HG02870 (cell line): ENCODE results near the gene CPLX3.

Experiments used
- ATAC-seq: cut with Tn5 transposase; IDR thresholded peaks from one replicate; pipeline ENCODE4 v1.9.1; 2021; ENCODE audit warnings: mild to moderate bottlenecking, moderate library complexity; ENCODE audit not compliant: unreplicated experiment

Gene CPLX3

DNA sequence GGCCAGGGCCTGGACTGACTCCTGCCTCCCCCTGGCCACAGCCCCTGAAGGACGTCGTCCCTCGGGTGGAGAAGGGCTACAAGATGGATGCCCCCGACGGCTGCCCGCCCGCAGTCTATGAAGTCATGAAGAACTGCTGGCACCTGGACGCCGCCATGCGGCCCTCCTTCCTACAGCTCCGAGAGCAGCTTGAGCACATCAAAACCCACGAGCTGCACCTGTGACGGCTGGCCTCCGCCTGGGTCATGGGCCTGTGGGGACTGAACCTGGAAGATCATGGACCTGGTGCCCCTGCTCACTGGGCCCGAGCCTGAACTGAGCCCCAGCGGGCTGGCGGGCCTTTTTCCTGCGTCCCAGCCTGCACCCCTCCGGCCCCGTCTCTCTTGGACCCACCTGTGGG is 24.1 kb upstream of the CPLX3 start:
- ATAC-seq: no peak

DNA sequence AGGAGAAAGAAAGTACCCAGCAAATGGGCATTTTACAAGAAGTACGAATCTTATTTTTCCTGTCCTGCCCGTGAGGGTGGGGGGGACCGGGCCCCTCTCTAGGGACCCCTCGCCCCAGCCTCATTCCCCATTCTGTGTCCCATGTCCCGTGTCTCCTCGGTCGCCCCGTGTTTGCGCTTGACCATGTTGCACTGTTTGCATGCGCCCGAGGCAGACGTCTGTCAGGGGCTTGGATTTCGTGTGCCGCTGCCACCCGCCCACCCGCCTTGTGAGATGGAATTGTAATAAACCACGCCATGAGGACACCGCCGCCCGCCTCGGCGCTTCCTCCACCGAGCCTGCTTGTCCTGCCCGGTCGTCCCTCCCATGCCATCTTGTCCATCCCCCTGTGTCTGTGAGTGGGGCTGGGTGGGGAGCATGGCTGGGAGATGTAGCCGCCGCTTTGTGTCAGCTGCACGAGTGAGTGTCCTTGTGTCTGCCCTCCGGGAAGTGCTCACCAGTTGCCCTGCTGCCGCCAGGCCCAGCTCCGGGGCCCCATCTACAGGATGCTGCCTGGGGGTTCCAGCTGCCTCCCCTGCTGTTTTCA is 23.5 kb upstream of the CPLX3 start:
- no peak for ATAC-seq

DNA sequence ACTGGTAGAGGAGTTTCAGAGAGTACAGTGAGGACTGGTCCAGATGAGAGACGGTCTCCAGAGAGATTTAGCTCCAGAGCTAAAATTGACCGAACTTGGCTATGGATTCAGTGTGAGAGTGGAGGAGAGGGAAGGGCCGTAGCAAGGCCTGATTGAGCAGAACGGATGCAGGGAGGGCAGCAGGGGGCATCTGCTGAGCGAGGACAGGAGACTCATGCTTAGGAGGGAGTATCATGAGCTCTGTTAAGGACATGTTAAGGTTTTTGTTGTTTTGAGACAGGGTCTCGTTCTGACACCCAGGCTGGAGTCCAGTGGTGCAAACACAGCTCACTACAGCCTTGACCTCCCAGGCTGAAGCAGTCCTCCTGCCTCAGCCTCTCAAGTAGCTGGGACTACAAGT is 21.5 kb upstream of the CPLX3 start:
- no peak for ATAC-seq

DNA sequence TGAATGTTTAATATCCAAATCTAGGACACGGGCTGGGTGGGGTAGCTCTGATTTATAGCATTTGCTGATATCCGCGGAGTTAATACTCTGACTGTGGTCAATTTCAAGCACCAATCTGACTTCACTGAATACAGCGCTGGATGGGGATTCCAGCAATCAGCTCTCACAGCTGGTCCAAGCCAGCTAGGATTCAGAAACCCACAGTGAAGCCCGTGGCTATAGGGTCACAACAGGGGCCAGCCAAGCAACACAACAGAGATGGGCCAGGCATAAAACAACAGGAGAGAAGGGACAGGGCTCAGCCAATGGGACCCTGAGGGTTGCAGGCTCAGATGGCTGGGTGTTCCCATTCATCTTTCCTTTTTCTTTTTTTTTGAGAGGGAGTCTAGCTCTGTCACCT is 19.1 kb upstream of the CPLX3 start:
- no peak for ATAC-seq

DNA sequence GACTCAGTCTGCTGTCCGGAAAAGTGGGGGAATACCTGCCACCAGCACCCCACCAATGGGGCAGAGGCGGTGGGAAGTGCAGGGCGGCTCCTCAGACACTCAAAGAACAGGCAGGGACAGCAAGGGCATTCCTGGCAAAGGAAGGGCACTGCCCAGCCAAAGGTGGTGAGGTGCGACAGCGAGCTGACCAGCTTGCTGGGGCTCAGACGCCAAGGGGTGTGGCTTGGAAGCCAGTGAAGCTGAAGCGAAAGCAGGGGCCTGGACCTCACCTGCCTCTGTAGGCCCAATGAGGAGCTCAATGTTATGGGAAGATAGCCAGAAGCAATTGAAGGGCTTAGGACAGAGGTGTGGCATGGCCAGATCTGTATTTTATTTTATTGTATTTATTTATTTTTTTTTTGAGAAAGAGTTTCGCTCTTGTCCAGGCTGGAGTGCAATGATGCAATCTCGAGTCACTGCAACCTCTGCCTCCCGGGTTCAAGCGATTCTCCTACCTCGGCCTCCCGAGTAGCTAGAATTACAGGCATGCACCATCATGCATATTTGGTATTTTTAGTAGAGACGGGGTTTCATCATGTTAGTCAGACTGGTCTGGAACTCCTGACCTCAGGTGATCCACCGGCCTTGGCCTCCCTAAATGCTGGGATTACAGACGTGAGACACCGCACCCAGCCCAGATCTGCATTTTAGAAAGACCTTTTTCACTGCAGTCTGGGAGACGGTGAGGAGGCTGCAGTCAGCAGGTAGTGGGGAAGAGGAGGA is 18.2 kb upstream of the CPLX3 start:
- ATAC-seq: no peak

DNA sequence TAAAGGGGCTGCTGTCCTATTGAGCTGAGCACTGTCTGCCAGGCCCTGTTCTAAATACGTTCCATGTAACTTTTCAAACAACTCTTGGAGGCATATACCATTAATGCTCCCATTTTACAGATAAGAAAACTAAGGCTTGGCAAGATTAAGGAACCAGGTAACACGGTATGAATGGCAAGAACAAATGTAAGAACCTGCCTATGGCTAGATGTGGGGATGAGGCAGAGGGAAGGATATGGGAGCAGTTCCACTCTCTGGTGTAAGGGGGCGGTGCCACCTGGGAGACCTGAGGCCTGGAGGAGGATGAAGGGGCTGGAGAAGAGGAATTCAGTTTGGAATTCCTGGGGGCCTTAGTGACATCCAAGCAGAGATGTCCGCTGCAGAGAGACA is 17.6 kb upstream of the CPLX3 start:
- no peak for ATAC-seq

DNA sequence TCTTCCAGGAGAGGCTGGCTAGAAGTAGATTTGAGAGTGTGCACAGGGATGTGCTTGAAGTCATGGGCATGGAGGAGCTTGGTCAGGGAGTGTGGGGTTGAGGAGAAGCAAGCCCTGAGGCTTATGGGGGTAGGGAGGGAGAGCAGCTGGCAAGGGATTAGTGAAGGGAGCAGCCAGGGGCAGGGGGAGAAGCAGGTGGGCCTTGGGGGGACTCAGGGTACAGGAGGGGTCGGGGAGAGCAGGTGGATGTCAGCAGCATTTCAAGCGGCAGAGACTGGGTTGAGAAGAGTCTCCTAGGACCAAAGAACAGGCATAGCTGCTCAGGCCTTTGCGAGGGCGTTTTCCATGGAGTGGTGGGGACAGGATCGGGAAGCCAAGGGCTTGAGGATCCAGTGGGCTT is 17.2 kb upstream of the CPLX3 start:
- no peak for ATAC-seq

DNA sequence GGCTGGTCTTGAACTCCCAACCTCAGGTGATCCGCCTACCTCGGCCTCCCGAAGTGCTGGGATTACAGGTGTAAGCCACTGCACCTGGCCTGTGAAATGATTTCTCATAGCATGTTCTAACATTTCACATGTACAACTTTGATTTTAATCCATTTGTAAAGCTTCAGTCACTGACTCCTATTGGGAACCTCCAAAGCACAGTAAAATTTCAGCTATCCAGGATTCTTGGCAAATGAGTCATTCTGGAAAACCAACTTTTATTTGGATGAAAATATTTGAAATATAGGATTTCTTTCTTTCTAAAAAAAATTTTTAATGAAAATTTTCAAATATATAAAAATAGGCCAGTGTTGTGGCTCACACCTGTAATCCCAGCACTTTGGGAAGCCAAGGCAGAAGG is 16.5 kb upstream of the CPLX3 start:
- no peak for ATAC-seq

DNA sequence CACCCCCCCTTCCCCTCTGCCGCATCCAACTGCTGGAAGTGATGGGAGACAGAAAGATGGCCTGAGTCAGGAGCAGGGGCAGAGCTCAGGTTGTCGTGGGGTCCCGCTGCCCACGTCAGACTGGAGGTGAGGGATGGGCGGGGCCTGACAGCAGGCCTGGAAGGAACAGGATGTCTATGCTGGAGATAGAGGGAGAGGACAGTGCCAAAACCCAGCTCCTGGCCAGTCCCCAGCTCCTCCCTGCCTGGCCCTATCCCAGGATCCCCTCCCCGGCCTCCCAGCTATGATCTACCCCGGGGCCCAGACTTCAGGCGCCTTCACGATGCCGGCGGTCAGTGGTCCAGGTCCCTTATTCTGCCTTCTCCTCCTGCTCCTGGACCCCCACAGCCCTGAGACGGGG is 13.9 kb upstream of the CPLX3 start, which contains the start of gene LMAN1L:
Gene LMAN1L (plus strand): TSS at position 303 of the 400 bp plus-strand sequence. CDS start 20 bp downstream, at position 323.
- ATAC-seq: no peak

DNA sequence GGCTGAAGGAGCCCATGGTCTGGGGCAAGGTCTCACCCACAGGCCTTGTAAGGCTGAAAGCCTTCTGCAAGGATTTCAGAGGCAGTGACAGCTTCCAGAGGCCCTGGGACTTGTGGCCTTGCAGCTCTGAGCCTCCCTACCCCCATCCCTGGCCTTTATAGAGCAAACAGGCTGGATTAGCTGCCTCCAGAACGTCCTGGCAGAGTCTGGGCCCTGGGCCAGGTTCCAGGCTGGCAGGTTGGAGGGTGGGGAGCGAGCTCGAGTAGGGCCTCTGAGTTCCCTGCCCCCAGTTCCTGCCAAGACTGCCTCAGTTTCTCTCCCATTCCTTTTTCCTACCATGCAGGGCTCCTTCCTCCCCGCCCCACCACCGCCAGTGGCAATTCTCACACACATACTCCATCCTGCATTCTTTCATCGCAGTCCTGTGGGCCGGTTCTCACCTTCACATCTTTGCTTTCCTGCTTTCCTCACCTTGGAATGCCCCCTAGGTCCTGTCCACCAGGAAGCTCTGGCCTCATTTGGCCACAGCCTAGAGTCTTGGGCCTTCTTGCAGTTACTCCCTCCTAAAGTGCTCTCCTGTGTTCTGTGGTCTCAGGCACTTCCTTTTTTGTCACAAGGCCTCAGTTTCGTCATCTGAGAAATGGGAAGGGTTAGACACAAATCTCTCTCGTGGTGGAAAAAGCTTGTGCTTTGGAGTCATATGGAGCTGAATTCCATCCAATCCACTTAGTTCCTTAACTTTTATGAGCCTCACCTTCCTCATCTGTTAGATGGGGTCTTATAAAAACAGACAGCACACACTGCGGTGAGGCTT is 11.1 kb upstream of the CPLX3 start:
- ATAC-seq: no peak

DNA sequence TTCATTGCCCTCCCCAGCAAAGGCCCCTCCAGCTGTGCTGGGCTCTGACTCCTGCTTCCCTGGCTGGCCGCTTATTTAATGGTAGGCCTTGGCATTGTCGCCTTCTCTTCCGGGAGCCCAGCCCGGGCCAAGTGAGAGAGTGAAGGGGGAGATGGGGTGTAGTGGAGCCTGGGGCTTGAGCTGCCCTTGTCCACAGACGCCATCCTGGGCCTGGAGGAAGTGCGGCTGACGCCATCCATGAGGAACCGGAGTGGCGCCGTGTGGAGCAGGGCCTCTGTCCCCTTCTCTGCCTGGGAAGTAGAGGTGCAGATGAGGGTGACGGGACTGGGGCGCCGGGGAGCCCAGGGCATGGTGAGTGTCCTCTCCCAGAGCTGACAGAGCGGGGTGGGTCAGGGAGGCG is 10.5 kb upstream of the CPLX3 start:
- no peak for ATAC-seq

DNA sequence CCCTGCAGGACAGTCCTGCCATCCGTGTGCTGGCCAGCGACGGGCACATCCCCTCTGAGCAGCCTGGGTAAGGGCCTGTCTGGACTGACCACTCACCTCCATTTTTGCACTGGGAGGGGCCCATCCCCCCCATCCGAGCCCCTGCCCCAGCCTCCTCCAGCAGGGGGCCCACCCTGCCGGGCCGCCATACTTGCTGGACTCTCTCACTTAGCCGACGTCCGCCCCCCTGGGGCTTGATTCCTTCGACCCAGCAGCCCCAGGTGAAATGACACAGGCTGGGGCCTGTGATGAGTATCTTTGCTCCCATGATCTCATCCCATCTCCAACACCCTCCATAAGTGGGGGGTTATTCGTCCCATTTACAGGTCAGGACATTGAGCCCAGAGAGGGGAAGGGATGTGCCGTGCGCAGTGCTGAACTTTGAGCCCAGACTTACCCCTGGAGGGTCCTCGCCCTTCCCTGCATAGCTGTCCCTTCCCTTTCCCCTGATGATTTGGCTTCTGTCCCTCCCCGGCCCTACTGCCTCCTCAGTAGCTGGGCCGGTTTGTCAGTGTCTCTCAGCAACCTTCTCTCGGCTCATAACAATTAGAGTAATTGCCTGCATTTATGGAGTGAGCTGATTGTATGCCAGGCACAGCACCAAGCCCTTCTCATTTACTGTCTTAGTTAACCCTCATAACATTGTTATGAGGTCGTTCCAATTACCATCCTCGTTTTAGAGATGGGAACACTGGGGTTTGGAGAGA is 9.6 kb upstream of the CPLX3 start:
- ATAC-seq: no peak

DNA sequence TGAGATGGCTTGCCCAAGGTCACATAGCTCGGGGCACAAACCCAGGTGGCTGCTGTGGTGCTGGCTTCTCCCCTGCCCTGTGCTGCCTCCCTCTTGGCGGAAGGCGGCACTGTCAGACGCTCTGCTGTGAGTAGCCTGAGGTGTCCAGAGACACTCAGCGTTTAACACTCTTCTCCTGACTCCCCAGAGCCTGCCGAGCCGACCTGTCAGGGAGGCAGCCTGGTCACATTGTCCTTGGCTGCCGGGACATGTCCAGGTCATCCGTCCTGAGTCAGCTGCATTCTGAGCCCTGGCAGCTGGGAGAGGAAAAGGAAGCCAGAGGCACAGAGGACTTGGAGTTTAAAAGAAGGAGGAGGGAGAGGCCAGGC is 9.1 kb upstream of the CPLX3 start:
- ATAC-seq: no peak

DNA sequence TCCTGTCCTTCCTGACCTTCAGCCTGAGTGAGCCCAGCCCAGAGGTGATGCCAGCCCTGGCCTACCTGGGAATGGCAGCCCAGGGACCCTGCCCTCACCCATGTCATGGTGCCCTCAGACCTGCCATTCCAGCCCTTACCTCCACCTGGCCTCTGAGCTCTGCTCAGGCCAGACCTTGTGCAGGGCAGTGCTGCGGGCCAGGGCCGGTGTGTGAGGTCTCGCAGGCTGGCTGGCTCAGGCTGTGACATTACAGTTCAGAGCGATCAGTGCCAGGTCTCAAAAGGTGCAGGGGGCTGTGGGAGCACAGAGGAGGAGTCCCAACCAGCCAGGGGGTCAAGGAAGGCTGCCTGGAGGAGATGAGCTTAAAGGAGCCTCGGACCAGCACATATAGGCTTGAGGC is 6.4 kb upstream of the CPLX3 start:
- no peak for ATAC-seq

DNA sequence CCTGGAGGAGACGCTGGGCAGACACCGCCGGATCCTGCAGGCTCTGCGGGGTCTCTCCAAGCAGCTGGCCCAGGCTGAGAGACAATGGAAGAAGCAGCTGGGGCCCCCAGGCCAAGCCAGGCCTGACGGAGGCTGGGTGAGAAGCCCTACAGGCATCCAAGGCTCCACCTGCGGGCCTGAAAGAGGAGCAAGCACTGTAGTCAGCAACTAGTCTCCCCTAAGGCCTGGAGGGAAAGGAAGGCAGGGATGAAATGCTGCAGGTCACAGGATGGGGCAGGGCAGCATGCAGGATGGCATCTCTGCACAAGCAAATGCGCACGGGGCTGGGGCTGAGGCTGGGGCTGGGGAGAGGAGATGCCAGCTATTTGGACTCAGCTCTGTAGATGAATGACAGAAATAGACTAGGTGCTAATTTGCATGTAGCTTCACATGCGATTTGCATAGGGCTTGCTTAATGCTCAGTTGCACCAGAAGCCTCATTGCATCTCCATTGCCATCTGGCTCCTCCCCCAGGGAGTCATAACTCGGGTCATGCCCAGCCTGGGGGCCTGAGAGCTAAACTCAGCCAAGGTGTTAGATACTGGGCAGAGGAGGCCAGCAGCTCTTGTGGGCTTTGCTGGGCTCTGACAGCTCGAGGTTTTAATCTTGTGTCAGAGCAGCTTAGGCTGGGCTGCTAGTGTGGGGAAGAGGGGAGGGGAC is 5.2 kb upstream of the CPLX3 start:
- peak; percentile 66 for ATAC-seq

DNA sequence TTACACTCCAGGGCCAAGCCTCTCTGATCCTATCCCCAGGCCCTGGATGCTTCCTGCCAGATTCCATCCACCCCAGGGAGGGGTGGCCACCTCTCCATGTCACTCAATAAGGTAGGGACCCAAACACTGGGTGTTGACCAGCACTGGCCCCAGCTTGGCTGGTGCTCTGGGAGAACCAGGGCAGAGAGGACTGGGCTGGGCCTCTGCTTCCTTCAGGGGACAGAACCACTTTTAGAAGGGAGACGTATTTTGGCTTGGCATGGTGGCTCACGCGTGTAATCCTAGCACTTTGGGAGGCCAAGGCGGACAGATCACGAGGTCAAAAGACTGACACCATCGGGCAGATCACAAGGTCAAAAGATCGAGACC is 4.7 kb upstream of the CPLX3 start:
- ATAC-seq: no peak

DNA sequence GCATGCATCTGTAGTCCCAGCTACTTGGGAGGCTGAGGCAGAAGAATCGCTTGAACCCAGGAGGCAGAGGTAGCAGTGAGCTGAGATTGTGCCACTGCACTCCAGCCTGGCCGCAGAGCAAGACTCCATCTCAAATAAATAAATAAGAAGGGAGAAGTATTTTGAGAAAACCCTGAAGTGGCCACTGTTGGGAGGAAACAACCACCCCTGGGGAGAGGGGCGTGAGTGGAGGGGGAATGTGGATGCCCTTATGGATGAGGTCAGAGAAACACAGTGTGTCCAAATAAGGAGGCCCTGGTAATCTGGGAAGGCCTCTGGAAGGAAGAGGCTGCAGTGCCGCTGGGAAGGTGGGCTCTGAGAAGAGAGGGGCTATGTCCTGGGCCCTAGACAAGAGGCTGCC is 4.2 kb upstream of the CPLX3 start:
- no peak for ATAC-seq

DNA sequence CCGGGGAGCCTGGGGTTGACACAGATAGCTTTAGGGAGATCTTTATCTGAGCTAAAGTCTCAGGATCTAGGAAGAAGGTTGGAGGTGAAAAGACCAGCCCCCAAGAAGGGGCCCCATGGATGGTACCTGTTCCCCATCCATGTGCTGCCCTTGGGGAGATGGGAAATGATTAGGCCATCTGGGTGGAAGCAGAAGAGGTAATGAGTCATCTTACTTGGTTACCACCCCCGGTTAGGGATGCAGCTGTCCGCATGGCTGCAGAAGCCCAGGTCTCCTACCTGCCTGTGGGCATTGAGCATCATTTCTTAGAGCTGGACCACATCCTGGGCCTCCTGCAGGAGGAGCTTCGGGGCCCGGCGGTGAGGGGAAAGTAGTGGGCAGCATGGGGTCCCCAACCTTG is 3.1 kb upstream of the CPLX3 start:
- ATAC-seq: no peak

DNA sequence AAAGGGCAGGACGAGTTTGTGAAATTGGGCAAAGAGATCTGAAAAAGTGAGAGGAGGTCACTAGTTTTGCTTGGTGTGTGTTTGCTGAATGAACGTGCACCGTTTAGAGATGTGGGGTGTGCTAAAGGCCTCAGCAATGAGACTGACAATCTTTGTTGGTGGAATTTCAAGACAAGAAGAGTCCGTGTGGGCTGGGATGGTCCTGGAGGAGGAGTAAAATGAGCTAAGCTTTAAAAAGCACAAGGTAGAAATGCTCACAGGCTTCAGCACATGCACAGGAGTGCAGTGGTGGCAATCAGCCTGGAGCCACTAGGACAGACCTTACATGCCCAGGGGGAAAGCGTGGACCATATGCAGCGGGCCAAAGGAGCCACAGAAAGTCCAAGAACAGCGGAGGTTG is 1.5 kb upstream of the CPLX3 start:
- no peak for ATAC-seq

DNA sequence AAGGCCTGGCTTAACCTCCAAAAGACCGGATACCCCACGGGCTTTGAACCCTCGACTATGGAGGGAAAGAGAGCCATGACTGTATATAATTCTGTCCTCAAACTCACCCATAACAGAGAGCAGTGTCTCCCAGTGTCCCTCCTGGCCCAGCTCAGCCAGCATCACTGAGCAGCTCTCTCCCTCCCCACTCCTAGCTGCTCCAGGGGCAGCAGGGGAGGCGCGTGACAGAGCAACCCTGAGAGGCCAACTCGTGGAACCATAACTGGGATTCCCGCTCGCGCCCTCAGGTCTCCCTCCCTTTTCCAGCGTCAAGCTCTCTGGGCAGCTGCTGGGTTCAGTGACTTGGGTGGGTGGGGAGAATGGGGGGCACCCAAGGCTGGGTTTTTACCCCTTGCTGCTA is 561 bp upstream of the CPLX3 start:
- no peak for ATAC-seq

DNA sequence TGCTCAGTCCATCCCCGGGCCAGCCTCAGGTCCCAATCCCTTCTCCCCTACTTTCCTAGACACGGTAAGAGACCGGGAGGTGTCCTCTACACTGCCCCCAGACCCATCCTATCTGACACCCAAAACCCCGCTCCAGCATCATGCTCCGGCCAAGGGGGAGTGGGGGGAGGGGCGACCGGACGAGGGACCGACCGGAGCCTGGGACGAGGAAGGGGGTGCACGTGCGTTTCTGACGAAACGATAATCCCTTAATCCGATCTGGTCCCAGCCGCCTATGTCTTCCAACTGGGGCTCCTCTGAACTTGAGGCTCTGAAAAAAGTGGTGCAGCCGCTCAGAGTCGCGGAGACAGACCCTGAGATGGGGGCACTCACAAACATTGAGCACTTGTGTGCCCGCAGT is 494 bp downstream of the CPLX3 start:
- no peak for ATAC-seq
